SK-N-SH (cell line): Measurements from ENCODE around the gene ACSM2A. TPM values are rescaled to one million over a fixed set of nuclear protein-coding genes. Genes with fewer than 3 reads are reported as not detected.

Source experiments
- polyA plus RNA-seq, 3 experiments: library from polyadenylated mRNA; depleted of rRNA; stranded (reverse); fragments of >200 nt; gene quantifications; 2 replicates each; pipeline ENCODE4 v1.2.3, GENCODE V29; 2012

The ACSM2A gene
- polyA plus RNA-seq, 1 of the 3 experiments (the other 2 are of a cell fraction): not detected

Other genes starting within 250 kb of the ACSM2A start
- gene GP2, start 124.0 kb upstream of the ACSM2A start, polyA plus RNA-seq (2012; rRNA removed): not detected in 2 replicates
- gene UMOD, start 98.8 kb upstream of the ACSM2A start, polyA plus RNA-seq (2012; rRNA removed): not detected in 2 replicates
- not detected in 2 replicates for gene PDILT, start 46.8 kb upstream of the ACSM2A start, polyA plus RNA-seq (2012; rRNA removed)
- not detected in 2 replicates for gene ACSM5, start 42.0 kb upstream of the ACSM2A start, polyA plus RNA-seq (2012; rRNA removed)
- not detected in 2 replicates for gene ACSM2B, start 124.8 kb downstream of the ACSM2A start, polyA plus RNA-seq (2012; rRNA removed)
- not detected in 2 replicates for gene ACSM1, start 246.2 kb downstream of the ACSM2A start, polyA plus RNA-seq (2012; rRNA removed)